ENCODE data around the gene ARMS2. TPM values are rescaled to one million over a fixed set of nuclear protein-coding genes. Genes with fewer than 3 reads are reported as not detected.

Gene ARMS2
- total RNA-seq, 1 experiment from 2014 or later = not detected

DNA sequence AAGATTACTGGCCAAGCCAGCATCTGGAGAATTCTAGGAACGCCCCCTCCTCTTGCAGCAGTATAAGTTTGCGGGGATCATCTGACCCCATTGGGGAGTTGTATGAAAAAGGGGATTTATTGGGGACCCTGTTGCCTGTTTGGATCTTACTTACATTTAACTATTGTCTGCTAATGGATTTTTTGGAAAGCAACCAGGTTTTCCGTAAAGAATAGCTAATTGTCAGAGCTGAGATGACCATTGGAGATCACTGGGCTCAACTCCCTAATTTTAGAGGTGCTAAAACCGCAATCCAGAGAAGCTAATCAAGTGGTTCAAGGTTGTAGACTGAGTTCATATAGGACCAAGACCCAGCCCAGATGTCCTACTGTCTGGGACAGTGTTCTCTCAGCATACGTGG is 45.7 kb downstream of the ARMS2 start:
- no peaks in the 10 kb centered on the region for H3K9me2 ChIP-seq (replicated peaks; ENCODE audit: low read length)
- DNase-seq = no peak
- no peaks in the 10 kb centered on the region for H3F3A ChIP-seq (ENCODE audit: low read length, unreplicated experiment)
- no peaks in the 10 kb centered on the region for H3K9me3 ChIP-seq (ENCODE audit: low read length)
- ChIA-PET CTCF (no interaction called here), POLR2A (ENCODE audit: unreplicated experiment) (no interaction called here)
- H3K36me3 ChIP-seq (ENCODE audit: low read depth, low read length) = no peaks in the 10 kb centered on the region
- no peaks in the 10 kb centered on the region for H3K79me2 ChIP-seq (ENCODE audit: low read length)
- H3K27ac ChIP-seq (ENCODE audit: low read length) = no peak overlapping the region
- H3K4me1 ChIP-seq (ENCODE audit: insufficient read depth, low read length) = peaks cover 21% of the 10 kb centered on the region
- H2AFZ ChIP-seq (ENCODE audit: low read length) = no peak overlapping the region
- TF ChIP-seq, protein P1, sequence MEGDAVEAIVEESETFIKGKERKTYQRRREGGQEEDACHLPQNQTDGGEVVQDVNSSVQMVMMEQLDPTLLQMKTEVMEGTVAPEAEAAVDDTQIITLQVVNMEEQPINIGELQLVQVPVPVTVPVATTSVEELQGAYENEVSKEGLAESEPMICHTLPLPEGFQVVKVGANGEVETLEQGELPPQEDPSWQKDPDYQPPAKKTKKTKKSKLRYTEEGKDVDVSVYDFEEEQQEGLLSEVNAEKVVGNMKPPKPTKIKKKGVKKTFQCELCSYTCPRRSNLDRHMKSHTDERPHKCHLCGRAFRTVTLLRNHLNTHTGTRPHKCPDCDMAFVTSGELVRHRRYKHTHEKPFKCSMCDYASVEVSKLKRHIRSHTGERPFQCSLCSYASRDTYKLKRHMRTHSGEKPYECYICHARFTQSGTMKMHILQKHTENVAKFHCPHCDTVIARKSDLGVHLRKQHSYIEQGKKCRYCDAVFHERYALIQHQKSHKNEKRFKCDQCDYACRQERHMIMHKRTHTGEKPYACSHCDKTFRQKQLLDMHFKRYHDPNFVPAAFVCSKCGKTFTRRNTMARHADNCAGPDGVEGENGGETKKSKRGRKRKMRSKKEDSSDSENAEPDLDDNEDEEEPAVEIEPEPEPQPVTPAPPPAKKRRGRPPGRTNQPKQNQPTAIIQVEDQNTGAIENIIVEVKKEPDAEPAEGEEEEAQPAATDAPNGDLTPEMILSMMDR (conservative IDR thresholded peaks at IDR 0.05; ENCODE audit: low read depth, low read length) = no peak
- TF ChIP-seq EZH2phosphoT487 (IDR thresholded peaks at IDR 0.05; ENCODE audit: borderline replicate concordance, low read length) (no peak), EZH2 (IDR thresholded peaks at IDR 0.05; ENCODE audit: low read length, unreplicated experiment) (no peak)
- no peak for ATAC-seq
- H3K4me3 ChIP-seq (ENCODE audit: low read length) = no peak overlapping the region
- no peaks in the 10 kb centered on the region for H4K20me1 ChIP-seq (ENCODE audit: low read length)
- no peak overlapping the region for H3K9ac ChIP-seq (ENCODE audit: low read length)
- H3K27me3 ChIP-seq (ENCODE audit: low read length) = no peaks in the 10 kb centered on the region
- intact Hi-C loops (cut with micrococcal nuclease) = no loop called here
- BruUV-seq (replicated peaks) = no TSS peak
- no peak overlapping the region for H3K4me2 ChIP-seq (ENCODE audit: low read length)

DNA sequence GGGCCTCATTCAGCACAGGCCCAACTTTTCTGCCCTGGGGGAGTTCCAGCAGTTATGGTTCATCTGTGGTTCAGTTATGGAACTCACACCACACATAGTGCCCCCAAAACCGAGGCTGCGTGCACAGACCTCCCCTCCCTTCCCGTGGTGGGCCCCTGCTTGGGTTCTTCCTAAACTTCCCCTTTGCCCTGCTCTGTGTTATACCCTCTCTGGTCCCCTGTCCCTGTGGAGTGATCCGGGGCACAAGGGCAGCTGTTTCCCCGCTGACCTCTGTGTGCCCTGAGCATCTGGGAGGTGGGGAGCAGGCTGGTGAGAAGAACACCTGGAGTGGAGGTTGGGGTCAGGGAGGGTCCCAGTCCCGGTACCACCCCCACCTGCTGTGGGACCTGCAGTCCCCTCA is 46.3 kb downstream of the ARMS2 start:
- intact Hi-C loops (cut with micrococcal nuclease) = no loop called here
- peaks cover 16% of the 10 kb centered on the region for H3K4me1 ChIP-seq (ENCODE audit: insufficient read depth, low read length)
- no peak for TF ChIP-seq EZH2 (IDR thresholded peaks at IDR 0.05; ENCODE audit: low read length, unreplicated experiment)
- TF ChIP-seq EZH2phosphoT487 (IDR thresholded peaks at IDR 0.05; ENCODE audit: borderline replicate concordance, low read length) = no peak
- no peaks in the 10 kb centered on the region for H3K36me3 ChIP-seq (ENCODE audit: low read depth, low read length)
- DNase-seq (no peak), ATAC-seq (no peak)
- no TSS peak for BruUV-seq (replicated peaks)
- no peaks in the 10 kb centered on the region for H3K9me3 ChIP-seq (ENCODE audit: low read length)
- no peak overlapping the region for H3K9ac ChIP-seq (ENCODE audit: low read length)
- H3K79me2 ChIP-seq (ENCODE audit: low read length) = no peaks in the 10 kb centered on the region
- no peaks in the 10 kb centered on the region for H4K20me1 ChIP-seq (ENCODE audit: low read length)
- H3K27me3 ChIP-seq (ENCODE audit: low read length) = no peaks in the 10 kb centered on the region
- H3K9me2 ChIP-seq (replicated peaks; ENCODE audit: low read length) = no peaks in the 10 kb centered on the region
- no peak overlapping the region for H3K4me2 ChIP-seq (ENCODE audit: low read length)
- ChIA-PET CTCF (no interaction called here), POLR2A (ENCODE audit: unreplicated experiment) (no interaction called here)
- no peak overlapping the region for H3K4me3 ChIP-seq (ENCODE audit: low read length)
- no peak overlapping the region for H3K27ac ChIP-seq (ENCODE audit: low read length)
- no peak overlapping the region for H2AFZ ChIP-seq (ENCODE audit: low read length)
- no peaks in the 10 kb centered on the region for H3F3A ChIP-seq (ENCODE audit: low read length, unreplicated experiment)

DNA sequence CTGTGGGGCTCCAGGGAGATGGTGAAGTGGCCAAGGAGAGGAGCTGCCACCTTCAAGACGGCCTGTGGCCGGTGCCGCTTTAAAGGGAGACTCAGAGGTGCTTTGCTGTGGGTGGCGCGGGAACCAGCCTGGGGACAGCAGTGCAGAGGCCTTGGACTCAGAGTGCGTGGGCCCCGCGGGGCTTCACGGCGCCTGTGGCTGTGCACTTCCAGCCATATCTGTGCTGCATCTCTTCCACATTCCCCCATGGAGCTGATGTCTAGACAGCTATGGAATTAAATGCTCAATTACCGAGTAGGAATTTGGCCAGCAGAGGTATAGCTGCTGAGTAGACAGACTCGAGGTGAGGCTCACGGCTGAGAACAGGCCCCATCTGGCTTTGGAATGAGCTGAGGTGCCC is 48.6 kb downstream of the ARMS2 start:
- ATAC-seq = no peak
- no peak overlapping the region for H3K27ac ChIP-seq (ENCODE audit: low read length)
- no peak overlapping the region for H2AFZ ChIP-seq (ENCODE audit: low read length)
- no peak for DNase-seq
- TF ChIP-seq, protein P1 (conservative IDR thresholded peaks at IDR 0.05; ENCODE audit: low read depth, low read length) = no peak
- no peak for TF ChIP-seq EZH2phosphoT487 (IDR thresholded peaks at IDR 0.05; ENCODE audit: borderline replicate concordance, low read length)
- no peak for TF ChIP-seq EZH2 (IDR thresholded peaks at IDR 0.05; ENCODE audit: low read length, unreplicated experiment)
- no peaks in the 10 kb centered on the region for H3K9me2 ChIP-seq (replicated peaks; ENCODE audit: low read length)
- no peaks in the 10 kb centered on the region for H3F3A ChIP-seq (ENCODE audit: low read length, unreplicated experiment)
- H3K79me2 ChIP-seq (ENCODE audit: low read length) = no peaks in the 10 kb centered on the region
- intact Hi-C loops (cut with micrococcal nuclease) = no loop called here
- H3K4me1 ChIP-seq (ENCODE audit: insufficient read depth, low read length) = peaks cover 12% of the 10 kb centered on the region
- H4K20me1 ChIP-seq (ENCODE audit: low read length) = no peaks in the 10 kb centered on the region
- CTCF ChIA-PET = no interaction called here
- no peak overlapping the region for H3K9ac ChIP-seq (ENCODE audit: low read length)
- no peak overlapping the region for H3K4me3 ChIP-seq (ENCODE audit: low read length)
- H3K36me3 ChIP-seq (ENCODE audit: low read depth, low read length) = no peaks in the 10 kb centered on the region
- no peaks in the 10 kb centered on the region for H3K27me3 ChIP-seq (ENCODE audit: low read length)
- POLR2A ChIA-PET (ENCODE audit: unreplicated experiment) = no interaction called here
- no TSS peak for BruUV-seq (replicated peaks)
- no peak overlapping the region for H3K4me2 ChIP-seq (ENCODE audit: low read length)
- H3K9me3 ChIP-seq (ENCODE audit: low read length) = no peaks in the 10 kb centered on the region
